ENCODE data around the gene SLC22A15.

- TF ChIP-seq CTCF (IDR thresholded peaks at IDR 0.05) (no peak), POLR2AphosphoS5 (IDR thresholded peaks at IDR 0.05) (no peak)
These were observed 11.3 kb downstream of the SLC22A15 start for GRCh38 chr1:115987623-115988022.
